ENCODE measurements around the gene DMGDH. TPM values are rescaled to one million over a fixed set of nuclear protein-coding genes. Genes with fewer than 3 reads are reported as not detected.
A peak's percentile ranks its signal among the peaks of the same experiment; 100 is the strongest.

Gene DMGDH
- total and polyA plus RNA-seq, 8 donors: 0.38 to 5.3 (median 1.8) TPM; not detected in 1

DNA sequence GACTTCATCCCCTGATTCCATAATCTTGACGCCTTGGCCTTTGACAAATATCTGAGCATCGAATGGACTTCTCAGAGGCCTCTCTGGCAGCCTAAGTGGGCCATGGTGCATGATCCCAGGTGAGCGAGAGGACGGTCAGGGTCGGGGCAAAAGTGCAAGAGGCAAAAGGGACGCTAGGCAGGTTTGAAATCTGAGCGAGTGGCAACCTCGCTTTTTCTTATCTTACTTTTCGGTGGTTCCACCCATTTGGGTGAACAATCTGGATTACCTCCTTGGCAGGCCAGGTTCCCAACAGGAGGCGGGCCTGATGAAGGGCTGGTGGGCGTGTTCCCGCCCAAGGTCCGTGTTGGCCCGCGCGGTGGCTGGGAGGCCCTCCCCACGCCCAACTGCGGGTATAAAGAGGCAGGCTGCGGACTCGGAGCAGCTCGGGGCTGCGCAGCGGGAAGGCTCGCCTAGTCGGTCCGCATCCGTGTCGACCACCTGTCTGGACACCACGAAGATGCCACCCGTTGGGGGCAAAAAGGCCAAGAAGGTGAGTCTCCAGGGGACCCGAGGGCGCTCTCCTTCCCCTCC lies 42.0 kb upstream of the DMGDH start, which contains the start of gene BHMT:
Gene BHMT, plus strand, starts transcription at position 423 of the 573 bp plus-strand sequence. Its CDS starts 77 bp downstream, at position 500.
- TF ChIP-seq EP300 (IDR thresholded peaks at IDR 0.05): no peak
- TF ChIP-seq POLR2A (IDR thresholded peaks at IDR 0.05): no peak
- TF ChIP-seq POLR2AphosphoS5 (IDR thresholded peaks at IDR 0.05): no peak
- TF ChIP-seq, protein P1, sequence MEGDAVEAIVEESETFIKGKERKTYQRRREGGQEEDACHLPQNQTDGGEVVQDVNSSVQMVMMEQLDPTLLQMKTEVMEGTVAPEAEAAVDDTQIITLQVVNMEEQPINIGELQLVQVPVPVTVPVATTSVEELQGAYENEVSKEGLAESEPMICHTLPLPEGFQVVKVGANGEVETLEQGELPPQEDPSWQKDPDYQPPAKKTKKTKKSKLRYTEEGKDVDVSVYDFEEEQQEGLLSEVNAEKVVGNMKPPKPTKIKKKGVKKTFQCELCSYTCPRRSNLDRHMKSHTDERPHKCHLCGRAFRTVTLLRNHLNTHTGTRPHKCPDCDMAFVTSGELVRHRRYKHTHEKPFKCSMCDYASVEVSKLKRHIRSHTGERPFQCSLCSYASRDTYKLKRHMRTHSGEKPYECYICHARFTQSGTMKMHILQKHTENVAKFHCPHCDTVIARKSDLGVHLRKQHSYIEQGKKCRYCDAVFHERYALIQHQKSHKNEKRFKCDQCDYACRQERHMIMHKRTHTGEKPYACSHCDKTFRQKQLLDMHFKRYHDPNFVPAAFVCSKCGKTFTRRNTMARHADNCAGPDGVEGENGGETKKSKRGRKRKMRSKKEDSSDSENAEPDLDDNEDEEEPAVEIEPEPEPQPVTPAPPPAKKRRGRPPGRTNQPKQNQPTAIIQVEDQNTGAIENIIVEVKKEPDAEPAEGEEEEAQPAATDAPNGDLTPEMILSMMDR (IDR thresholded peaks at IDR 0.05): no peak
- no peaks in the 10 kb centered on the region for H3K9me3 ChIP-seq
- WGBS, 5 donors: 9 to 32% (median 15%) methylated on average over 21 to 32 of the region's 32 CpGs
- peak within 1 kb of the TSS; percentile 26 to 49 (median 38) for H3K4me3 ChIP-seq
- peaks cover 12 to 35% (median 20%) of the 10 kb centered on the region in 4 donors for H3K4me1 ChIP-seq
- H3K36me3 ChIP-seq: no peaks in the 10 kb centered on the region
- no peak within 1 kb of the TSS for H3K27ac ChIP-seq
- intact Hi-C loops (cut with DNase I; ENCODE audit: low total_unique reads): no loop called here
- H3K27me3 ChIP-seq: peaks cover 0 to 24% (median 19%) of the 10 kb centered on the region in 3 donors
- peak; percentile 64 to 69 for DNase-seq

DNA sequence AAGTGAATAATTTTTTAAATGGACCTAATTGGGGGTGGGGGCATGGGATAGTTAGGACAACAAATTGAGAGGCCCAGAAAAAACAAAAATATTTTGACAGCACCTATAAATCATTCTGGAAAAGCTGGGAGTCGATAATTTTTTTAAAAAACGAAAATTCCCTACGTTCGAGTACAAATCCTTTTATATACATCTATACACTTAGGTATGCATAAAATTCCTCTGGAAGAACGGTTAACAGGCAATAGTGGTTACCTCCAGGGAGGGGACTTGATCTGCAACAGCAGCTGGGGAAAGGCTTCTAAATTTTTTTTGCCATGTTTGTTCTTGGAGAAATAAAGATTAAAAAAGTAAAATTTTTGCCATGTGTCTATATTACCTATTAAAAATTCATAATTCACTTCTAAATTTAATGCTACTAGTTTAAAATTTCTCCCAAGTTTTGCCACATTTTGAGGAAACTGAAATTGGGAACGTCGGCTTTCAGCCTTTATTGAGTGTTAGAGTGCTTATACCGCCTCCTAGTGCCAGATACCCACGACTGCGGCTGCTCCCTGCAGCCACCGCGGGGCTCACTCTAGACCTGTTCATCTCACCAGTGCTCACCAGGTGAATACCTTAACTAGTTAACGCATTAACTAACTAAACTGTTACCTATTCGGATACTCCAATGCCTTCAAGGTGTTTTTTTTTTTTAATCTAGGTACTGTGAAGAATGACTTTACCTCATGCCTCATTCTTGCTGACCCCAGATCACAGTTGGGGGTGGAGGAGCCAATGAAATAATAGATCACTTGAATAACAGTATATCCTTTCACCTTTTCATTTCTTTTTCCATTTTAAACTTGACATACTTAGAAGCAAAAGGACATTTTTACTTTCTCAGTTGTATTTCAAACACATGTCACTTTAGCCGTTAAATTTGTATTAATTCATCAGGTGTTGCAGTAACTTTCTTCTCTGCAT lies 40.3 kb upstream of the DMGDH start:
- no peak for TF ChIP-seq POLR2A (IDR thresholded peaks at IDR 0.05)
- no peak for TF ChIP-seq POLR2AphosphoS5 (IDR thresholded peaks at IDR 0.05)
- TF ChIP-seq EP300 (IDR thresholded peaks at IDR 0.05): no peak
- TF ChIP-seq, protein P1 (IDR thresholded peaks at IDR 0.05): peak in 2 of 7 experiments; percentile 14 to 25
- H3K4me1 ChIP-seq: peaks cover 12 to 35% (median 20%) of the 10 kb centered on the region in 4 donors
- peak in 1 of 2 donors; percentile 27 for DNase-seq
- intact Hi-C loops (cut with DNase I; ENCODE audit: low total_unique reads): no loop called here
- H3K4me3 ChIP-seq: no peak overlapping the region
- H3K27me3 ChIP-seq: peaks cover 0 to 24% (median 19%) of the 10 kb centered on the region in 3 donors
- H3K9me3 ChIP-seq: no peaks in the 10 kb centered on the region
- no peak overlapping the region for H3K27ac ChIP-seq
- WGBS, 5 donors: 52 to 72% (median 65%) methylated on average over 15 of the region's 15 CpGs
- H3K36me3 ChIP-seq: no peaks in the 10 kb centered on the region

DNA sequence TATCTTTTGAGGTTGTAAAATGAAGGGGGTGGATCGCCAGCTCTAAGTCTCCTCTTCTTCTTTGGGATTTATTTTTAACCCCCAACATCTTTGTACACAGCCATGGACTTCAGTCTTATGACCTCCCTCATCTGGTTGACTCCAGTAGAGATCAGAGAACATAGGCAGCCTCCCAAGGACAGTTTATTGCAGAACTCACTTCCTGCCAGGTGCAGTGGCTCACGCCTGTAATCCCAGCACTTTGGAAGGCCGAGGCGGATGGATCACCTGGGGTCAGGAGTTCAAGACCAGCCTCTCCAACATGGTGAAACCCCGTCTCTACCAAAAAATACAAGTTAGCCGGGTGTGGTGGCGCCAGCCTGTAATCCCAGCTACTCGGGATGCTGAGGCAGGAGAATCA lies 39.3 kb upstream of the DMGDH start:
- Histone ChIP-seq H3K27me3 (peaks cover 0 to 24% (median 19%) of the 10 kb centered on the region in 3 donors), H3K9me3 (no peaks in the 10 kb centered on the region), H3K27ac (no peak overlapping the region), H3K4me3 (no peak overlapping the region), H3K36me3 (no peaks in the 10 kb centered on the region), H3K4me1 (peaks cover 12 to 35% (median 20%) of the 10 kb centered on the region in 4 donors)
- TF ChIP-seq, protein P1 (IDR thresholded peaks at IDR 0.05): no peak
- TF ChIP-seq POLR2A (IDR thresholded peaks at IDR 0.05): no peak
- TF ChIP-seq EP300 (IDR thresholded peaks at IDR 0.05): no peak
- no peak for TF ChIP-seq POLR2AphosphoS5 (IDR thresholded peaks at IDR 0.05)
- no peak for DNase-seq
- WGBS, 5 donors: 83 to 87% (median 86%) methylated on average over 8 of the region's 8 CpGs
- intact Hi-C loops (cut with DNase I; ENCODE audit: low total_unique reads): no loop called here

DNA sequence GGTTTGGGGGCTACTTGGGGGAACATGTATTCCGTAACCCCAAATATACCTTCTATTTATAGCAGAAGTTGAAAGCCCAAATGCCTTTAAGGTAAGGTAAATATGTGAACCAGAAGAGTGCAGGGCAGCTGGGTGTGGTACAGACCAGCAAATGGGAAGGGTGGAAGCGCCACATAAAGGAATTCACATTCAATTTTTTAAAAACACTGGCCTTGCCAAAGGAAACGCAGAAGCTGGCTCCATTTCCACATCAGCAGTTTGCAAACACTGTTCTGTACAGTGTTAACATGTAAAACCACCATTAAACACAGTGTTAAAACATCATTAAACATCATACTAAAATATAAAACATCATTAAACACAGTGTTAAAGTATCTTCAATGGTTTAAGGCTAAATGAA lies 38.6 kb upstream of the DMGDH start:
- H3K27ac ChIP-seq: no peak overlapping the region
- H3K4me1 ChIP-seq: peaks cover 12 to 35% (median 20%) of the 10 kb centered on the region in 4 donors
- H3K9me3 ChIP-seq: no peaks in the 10 kb centered on the region
- DNase-seq: peak in 1 of 2 donors; percentile 16
- peaks cover 0 to 24% (median 19%) of the 10 kb centered on the region in 3 donors for H3K27me3 ChIP-seq
- TF ChIP-seq POLR2A (IDR thresholded peaks at IDR 0.05) (no peak), POLR2AphosphoS5 (IDR thresholded peaks at IDR 0.05) (no peak), EP300 (IDR thresholded peaks at IDR 0.05) (no peak)
- TF ChIP-seq, protein P1 (IDR thresholded peaks at IDR 0.05): no peak
- no peaks in the 10 kb centered on the region for H3K36me3 ChIP-seq
- intact Hi-C loops (cut with DNase I; ENCODE audit: low total_unique reads): no loop called here
- 23 to 44% (median 36%) methylated on average over 3 of the region's 3 CpGs for WGBS, 5 donors
- H3K4me3 ChIP-seq: no peak overlapping the region
